G401 (cell line): ENCODE measurements around the gene MARF1. TPM values are rescaled to one million over a fixed set of nuclear protein-coding genes. Genes with fewer than 3 reads are reported as not detected.
"Not testable (repeated sequence)": the region's sequence is repeated elsewhere in the genome, so short reads cannot be mapped to it uniquely, and the experiment has no call there.

Source experiments
- DNase-seq: peaks from one replicate; pipeline ENCODE4 v3.0.0-alpha.2; 2015; ENCODE audit warnings: low spot score
- in situ Hi-C: cut with HindIII; loops from 2 replicates; pipeline ENCODE4 v1.10.0; 2016; ENCODE audit warnings: low sequenced_read_pairs, mixed read lengths
- total RNA-seq: library from RNA; depleted of rRNA; stranded (reverse); fragments of >200 nt; shearing (Covaris generic); gene quantifications from 2 replicates; pipeline ENCODE4 v1.2.3, GENCODE V29; 2014

The MARF1 gene
- total RNA-seq, 1 experiment from 2014 or later: 12.5 TPM

- in situ Hi-C loops: no loop called here
Observed at GRCh38 chr16:15581127-15581815, 61.7 kb downstream of the MARF1 start.

GRCh38 chr16:15578824-15579223 is 64.1 kb downstream of the MARF1 start:
- no peak for DNase-seq
- in situ Hi-C loops: no loop called here

More at GRCh38 chr16:15581127-15581815, 61.7 kb downstream of the MARF1 start:
- DNase-seq: no peak

GRCh38 chr16:15576960-15577958 is 65.7 kb downstream of the MARF1 start:
- in situ Hi-C loops: no loop called here

GRCh38 chr16:15575293-15576049 is 67.5 kb downstream of the MARF1 start:
- in situ Hi-C loops: no loop called here
- DNase-seq: no peak

More at GRCh38 chr16:15576960-15577958, 65.7 kb downstream of the MARF1 start:
- no peak for DNase-seq

GRCh38 chr16:15574614-15574948 is 68.4 kb downstream of the MARF1 start:
- in situ Hi-C loops: no loop called here

GRCh38 chr16:15573896-15574613 is 68.9 kb downstream of the MARF1 start:
- in situ Hi-C loops: not testable (repeated sequence)

More at GRCh38 chr16:15574614-15574948, 68.4 kb downstream of the MARF1 start:
- DNase-seq: no peak

DNA sequence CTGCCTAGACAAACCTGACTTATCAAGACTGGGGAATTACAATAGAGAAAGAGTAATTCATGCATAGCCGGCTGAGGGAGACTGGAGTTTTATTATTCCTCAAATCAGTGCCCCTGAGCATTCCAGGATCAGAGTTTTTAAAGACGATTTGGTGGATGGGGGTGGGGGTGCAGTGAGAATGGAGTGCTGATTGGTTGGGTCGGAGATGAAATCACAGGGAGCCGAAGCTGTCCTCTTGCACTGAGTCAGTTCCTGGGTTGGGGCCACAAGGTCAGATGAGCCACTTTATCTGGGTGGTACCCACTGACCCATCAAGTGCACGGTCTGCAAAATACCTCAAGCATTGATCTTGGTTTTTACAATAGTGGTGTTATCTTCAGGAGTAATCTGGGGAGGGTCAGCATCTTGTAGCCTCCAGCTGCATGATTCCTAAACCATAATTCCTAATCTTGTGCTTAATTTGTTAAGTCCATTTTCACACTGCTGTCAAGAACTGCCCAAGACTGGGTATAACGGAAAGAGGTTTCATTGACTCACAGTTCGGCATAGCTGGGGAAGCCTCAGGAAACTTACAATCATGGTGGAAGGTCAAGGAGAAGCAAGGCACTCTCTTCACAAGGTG is 69.6 kb downstream of the MARF1 start:
- DNase-seq: no peak
- in situ Hi-C loops: no loop called here

More at GRCh38 chr16:15573896-15574613, 68.9 kb downstream of the MARF1 start:
- not testable (repeated sequence) for DNase-seq

- in situ Hi-C loops: no loop called here
Observed at GRCh38 chr16:15572329-15573001, 70.5 kb downstream of the MARF1 start.

DNA sequence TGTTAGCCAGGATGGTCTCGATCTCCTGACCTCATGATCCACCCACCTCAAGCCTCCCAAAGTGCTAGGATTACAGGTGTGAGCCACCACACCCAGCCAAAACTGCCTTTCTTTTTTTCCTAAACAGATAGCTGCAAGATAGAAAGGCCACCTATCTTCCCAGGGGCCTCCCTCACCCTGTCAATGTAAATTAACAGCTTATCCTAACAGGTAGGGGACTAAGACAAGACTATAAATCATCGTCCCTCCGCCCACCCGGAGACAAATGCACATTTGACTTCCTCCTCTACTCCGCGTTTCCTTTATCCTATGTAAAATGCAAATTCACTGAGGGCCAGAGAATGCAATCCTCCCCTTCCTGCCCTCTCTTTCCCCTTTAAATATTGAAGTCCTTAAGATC is 71.4 kb downstream of the MARF1 start:
- in situ Hi-C loops: no loop called here

More at GRCh38 chr16:15572329-15573001, 70.5 kb downstream of the MARF1 start:
- no peak for DNase-seq

GRCh38 chr16:15570666-15571065 is 72.3 kb downstream of the MARF1 start:
- DNase-seq, in situ Hi-C loops: not testable (repeated sequence)

More for the DNA sequence above, 71.4 kb downstream of the MARF1 start:
- DNase-seq: no peak

GRCh38 chr16:15567823-15568222 is 75.1 kb downstream of the MARF1 start:
- DNase-seq: no peak
- in situ Hi-C loops: no loop called here

DNA sequence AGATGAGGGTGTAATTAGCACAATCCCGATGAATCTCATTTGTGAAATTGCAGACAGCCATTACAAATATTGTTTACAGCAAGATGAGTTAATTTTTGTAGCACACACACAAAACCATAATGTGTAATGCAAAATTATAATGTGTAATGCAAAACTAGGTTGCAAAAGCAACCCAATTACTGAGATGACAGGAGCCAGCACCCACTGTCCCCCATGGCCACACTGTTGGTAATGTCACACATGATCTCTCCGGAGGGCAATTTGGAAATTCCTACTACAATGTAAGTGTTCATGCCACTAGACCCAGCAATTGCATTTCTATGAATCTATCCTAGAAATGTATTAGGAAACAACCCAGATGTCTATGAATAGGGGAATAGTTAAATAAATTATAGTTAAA is 76.9 kb downstream of the MARF1 start:
- in situ Hi-C loops: no loop called here
- DNase-seq: no peak

- in situ Hi-C loops: no loop called here
- no peak for DNase-seq
Observed at GRCh38 chr16:15564604-15565339, 78.2 kb downstream of the MARF1 start.

GRCh38 chr16:15559176-15559575 is 83.8 kb downstream of the MARF1 start:
- DNase-seq: no peak
- in situ Hi-C loops: no loop called here

GRCh38 chr16:15557258-15557657 is 85.7 kb downstream of the MARF1 start:
- no peak for DNase-seq
- in situ Hi-C loops: no loop called here

- in situ Hi-C loops: no loop called here
- no peak for DNase-seq
Observed at GRCh38 chr16:15556130-15556529, 86.8 kb downstream of the MARF1 start.
